ENCODE measurements around the gene DEFB131B.
"Not testable (repeated sequence)": the region's sequence is repeated elsewhere in the genome, so short reads cannot be mapped to it uniquely, and the experiment has no call there.

Gene DEFB131B

DNA sequence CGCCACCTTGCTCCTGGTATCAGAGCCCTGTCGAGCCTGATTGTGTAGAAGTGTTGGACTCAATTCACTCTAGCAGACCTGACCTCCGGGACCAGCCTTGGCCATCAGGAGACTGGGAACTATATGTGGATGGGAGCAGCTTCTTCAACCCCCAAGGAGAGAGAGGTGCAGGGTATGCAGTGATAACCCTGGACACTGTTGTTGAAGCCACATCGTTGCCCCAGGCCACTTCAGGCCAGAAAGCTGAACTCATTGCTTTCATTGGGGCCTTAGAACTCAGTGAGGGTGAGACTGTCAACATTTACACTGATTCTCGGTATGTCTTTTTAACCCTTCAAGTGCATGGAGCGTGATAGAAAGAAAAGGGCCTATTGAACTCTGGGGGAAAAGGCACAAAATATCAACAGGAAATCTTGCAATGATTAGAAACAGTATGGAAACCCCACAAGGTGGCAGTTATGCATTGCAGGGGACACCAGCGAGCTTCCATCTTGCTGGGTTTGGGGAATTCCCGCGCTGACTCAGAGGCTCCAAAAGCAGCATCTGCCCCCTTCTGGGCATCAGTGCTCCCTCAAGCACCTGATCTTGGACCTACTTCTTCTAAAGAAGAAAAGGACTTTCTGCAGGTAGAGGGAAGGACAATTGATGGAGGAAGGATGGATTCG, 33.2 kb downstream of the DEFB131B start:
- DNase-seq (ENCODE audit: low read depth), result peak; percentile 21

DNA sequence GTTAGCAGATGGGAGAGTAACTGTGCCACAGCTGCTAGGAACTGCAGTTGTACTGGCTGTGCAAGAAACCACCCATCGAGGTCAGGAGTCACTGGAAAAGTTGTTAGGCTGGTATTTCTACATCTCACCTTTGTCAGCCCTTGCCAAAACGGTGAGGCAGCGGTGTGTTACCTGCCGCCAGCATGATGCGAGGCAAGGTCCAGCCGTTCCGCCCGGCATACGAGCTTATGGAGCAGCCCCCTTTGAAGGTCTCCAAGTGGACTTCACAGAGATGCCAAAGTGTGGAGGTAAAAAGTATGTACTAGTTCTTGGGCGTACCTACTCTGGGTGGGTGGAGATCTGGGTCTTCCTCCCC, 33.7 kb downstream of the DEFB131B start:
- DNase-seq (ENCODE audit: low read depth), result not testable (repeated sequence)

GRCh38 chr11:71913756-71914526, 35.7 kb downstream of the DEFB131B start:
- peak; percentile 79 for DNase-seq (ENCODE audit: low read depth)

GRCh38 chr11:71914617-71915189, 36.5 kb downstream of the DEFB131B start:
- no peak for DNase-seq (ENCODE audit: low read depth)

- no peak for DNase-seq (ENCODE audit: low read depth)
Measured at GRCh38 chr11:71917646-71918140, 39.4 kb downstream of the DEFB131B start.

DNA sequence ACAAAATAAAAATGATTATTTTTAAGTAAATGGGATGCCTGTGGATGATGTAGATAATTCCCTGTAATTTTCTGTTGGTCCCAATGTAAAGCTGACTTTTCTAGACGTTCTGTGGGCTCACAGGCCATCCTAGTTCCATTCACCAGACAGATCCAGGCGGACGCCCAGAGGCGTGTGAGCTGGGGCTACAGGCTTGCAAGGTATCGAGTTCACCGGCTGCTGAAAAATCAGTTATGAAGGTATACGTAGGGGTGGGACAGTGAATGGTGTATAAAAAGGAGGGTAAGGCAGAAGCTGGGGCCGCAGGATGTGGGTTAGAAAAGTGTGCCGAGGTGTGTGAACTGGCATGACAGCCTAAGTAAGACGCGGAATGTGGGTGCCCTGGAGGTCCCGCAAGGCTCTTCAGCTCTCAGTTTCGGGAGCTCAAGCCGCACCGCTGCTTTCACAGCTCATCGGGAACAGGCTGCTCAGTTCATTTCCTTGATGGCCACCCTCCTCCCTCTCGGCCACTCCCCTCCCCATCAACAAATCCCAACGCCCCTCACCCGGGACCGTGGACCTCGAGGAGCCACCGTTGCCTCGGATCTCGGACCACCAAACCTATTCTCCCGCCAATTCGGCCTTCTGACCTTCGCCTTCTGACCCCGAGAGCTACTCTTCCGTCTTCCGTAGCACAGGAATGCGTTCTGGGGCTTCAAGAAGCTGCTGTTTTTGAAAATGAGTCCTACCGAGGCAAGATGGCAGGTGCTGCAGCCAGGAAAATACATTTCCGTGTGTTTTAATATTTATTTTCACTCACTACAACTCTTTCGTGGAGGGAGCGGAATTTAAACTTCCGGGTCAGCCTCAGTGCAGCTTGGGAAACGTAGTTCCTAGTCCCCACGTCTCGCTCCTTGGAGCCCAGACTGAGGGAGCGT, 49.8 kb downstream of the DEFB131B start, which contains the start of gene XNDC1N:
Gene XNDC1N, minus strand, starts transcription at position 775 of the 917 bp plus-strand sequence. CDS start 5,241 bp downstream, outside the sequence.
- DNase-seq (ENCODE audit: low read depth), result peak; percentile 92

DNA sequence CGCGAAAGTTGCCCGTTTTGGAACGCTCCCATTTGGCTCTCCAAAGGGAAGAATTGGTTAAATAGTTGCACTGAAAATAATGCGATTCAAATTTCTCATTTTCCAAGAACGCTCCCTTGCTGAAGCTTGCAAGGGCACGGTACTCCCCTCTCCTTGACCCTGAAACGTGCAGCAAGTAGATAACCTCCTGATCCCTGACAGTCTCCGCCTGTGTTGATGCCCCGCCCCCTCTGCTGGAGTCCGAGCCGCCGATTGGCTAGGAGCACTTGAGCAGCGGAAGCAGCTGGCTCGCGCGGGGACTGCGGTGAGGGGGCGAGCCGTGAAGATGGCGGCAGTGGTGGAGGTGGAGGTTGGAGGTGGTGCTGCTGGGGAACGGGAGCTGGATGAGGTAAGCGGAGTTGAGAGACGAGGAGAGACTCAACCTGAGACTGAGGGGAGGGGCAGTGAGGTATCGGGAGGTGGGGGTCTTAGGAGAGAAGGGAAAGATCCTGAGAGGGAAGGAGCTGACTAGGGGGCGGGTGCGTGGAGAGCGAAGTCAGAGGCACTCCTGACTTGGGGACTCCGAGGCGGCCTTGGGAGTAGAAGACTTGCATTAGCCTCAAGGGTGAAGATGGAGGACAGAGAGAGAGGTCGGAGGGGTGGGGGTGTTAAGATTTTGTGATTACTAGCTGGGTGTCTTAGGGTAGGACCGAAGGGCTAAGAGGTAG, 50.6 kb downstream of the DEFB131B start, which contains the start of gene RNF121:
Gene RNF121, plus strand, starts transcription at position 310 of the 707 bp plus-strand sequence. Its CDS starts 16 bp downstream, at position 326.
- DNase-seq (ENCODE audit: low read depth), result peak; percentile 97

DNA sequence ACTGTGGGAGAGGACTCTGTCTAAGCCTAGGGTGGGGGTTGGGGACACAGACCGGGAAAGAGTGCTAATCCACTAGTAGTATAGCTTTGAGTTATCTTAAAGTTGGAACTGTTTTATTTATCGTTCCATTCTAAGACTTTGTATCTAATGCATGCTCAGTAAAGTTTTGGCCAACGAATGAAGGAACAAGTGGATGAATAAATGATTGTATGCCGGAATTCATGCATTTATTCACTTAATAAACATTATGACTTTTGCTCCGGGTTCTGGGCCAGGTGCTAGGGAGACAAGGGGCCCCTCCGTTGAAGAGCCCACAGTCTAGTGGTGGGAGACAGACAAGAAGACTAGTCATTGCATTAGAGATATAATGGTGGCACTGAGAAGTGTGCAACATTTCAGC, 51.2 kb downstream of the DEFB131B start:
- DNase-seq (ENCODE audit: low read depth), result no peak

GRCh38 chr11:71930556-71931244, 52.4 kb downstream of the DEFB131B start:
- no peak for DNase-seq (ENCODE audit: low read depth)

- DNase-seq (ENCODE audit: low read depth), result no peak
Measured at GRCh38 chr11:71931245-71931602, 53.0 kb downstream of the DEFB131B start.

DNA sequence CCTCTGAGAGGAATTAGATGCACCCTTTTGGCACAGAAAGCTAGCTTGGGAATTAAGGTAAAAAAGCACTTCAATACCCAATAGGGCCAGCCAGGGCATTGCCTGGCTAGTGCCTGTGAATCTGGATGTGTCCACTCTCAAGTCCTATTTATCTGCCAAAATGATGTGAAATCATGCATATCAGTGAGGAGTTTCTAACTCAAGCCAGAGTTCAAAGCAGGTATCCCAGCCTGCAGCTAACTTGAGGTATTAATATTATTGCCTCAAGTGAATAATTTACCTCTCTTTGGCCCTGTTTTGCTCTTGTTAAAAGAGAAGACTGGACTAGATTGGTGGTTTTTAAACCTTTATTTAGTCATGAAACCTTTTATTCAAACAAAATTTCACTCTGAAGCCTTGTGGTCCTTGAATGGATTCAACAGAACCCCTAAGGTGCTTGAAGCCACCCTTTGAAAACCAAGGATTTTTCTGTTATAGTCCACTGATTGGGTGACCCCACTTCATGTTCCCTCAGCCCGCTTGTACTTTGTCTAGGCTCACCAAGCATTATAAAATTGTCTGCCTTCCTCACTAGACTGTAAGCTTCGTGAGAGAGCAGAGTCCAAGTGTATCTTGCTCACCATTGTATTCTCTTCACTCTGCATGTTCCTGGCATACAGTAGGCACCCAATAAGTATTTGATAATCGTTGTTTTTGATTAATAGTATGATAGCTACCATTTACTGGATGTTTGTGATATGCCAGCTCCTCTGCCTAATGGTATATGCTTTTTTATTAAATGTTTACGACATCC, 55.1 kb downstream of the DEFB131B start:
- DNase-seq (ENCODE audit: low read depth), result no peak

All from iris pigment epithelial cell (primary cell).